ENCODE measurements around the gene CTNS.

GRCh38 chr17:3688852-3689261 lies 52.3 kb downstream of the CTNS start:
- TF ChIP-seq, protein P1, sequence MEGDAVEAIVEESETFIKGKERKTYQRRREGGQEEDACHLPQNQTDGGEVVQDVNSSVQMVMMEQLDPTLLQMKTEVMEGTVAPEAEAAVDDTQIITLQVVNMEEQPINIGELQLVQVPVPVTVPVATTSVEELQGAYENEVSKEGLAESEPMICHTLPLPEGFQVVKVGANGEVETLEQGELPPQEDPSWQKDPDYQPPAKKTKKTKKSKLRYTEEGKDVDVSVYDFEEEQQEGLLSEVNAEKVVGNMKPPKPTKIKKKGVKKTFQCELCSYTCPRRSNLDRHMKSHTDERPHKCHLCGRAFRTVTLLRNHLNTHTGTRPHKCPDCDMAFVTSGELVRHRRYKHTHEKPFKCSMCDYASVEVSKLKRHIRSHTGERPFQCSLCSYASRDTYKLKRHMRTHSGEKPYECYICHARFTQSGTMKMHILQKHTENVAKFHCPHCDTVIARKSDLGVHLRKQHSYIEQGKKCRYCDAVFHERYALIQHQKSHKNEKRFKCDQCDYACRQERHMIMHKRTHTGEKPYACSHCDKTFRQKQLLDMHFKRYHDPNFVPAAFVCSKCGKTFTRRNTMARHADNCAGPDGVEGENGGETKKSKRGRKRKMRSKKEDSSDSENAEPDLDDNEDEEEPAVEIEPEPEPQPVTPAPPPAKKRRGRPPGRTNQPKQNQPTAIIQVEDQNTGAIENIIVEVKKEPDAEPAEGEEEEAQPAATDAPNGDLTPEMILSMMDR (optimal IDR thresholded peaks at IDR 0.05 in 1 of 3, IDR thresholded peaks at IDR 0.05 in 1 of 3, conservative IDR thresholded peaks at IDR 0.05 in 1 of 3; ENCODE audit: extremely low read depth in 1 of 3, insufficient read depth in 2 of 3, low read length in 3 of 3) = no peak
- TF ChIP-seq EZH2 (IDR thresholded peaks at IDR 0.05; ENCODE audit: low read length) = no peak

Measured in keratinocyte (primary cell).